A549 (cell line): ENCODE results near the gene ADCY7.

Source experiments
- BHLHE40 ChIP-seq: IDR thresholded peaks from 2 replicates; pipeline ENCODE4 v1.6.1; 2012; ENCODE audit warnings: low read depth, low read length, inconsistent platforms
- CTCF ChIP-seq: fragments of >200 bp; sonication (Bioruptor Twin); formaldehyde crosslinking; IDR thresholded peaks from 3 replicates; pipeline ENCODE4 v1.5.1; 2016
- ELK1 ChIP-seq: fragments of 150-350 bp; IDR thresholded peaks from 2 replicates; pipeline ENCODE4 v1.6.1; 2014; ENCODE audit warnings: low read depth, mild to moderate bottlenecking, low read length
- HOXA7 ChIP-seq: fragments of 250-450 bp; sonication (Bioruptor Pico); IDR thresholded peaks from 2 replicates; pipeline ENCODE4 v1.5.0; 2020; ENCODE audit warnings: mild to moderate bottlenecking, moderate library complexity
- HOXB5 ChIP-seq: fragments of 250-450 bp; sonication (Bioruptor Pico); IDR thresholded peaks from 2 replicates; pipeline ENCODE4 v1.5.0; 2020; ENCODE audit warnings: mild to moderate bottlenecking, moderate library complexity
- KDM1A ChIP-seq: fragments of 200-600 bp; sonication (generic); IDR thresholded peaks from 2 replicates; pipeline ENCODE4 v1.6.1; 2016; ENCODE audit warnings: low read depth, mild to moderate bottlenecking
- POLR2A ChIP-seq: IDR thresholded peaks from 2 replicates; pipeline ENCODE4 v1.6.1; 2012; ENCODE audit warnings: mild to moderate bottlenecking, low read length
- RAD21 ChIP-seq, 2 experiments: fragments of >200 bp in 1 of 2; sonication (Bioruptor Twin) in 1 of 2; formaldehyde crosslinking in 1 of 2; IDR thresholded peaks in 1 of 2; conservative IDR thresholded peaks in 1 of 2; 2 replicates in 1 of 2; 3 replicates in 1 of 2; pipeline ENCODE4 v1.6.1; 2012 to 2018; ENCODE audit warnings: inconsistent platforms in 1 of 2

- TF ChIP-seq CTCF (no peak), KDM1A (no peak), HOXB5 (no peak), BHLHE40 (no peak), POLR2A (no peak), RAD21 (conservative IDR thresholded peaks at IDR 0.05 in 1 of 2, IDR thresholded peaks at IDR 0.05 in 1 of 2) (no peak), ELK1 (no peak), HOXA7 (no peak)
These were observed 19.8 kb upstream of the ADCY7 start for GRCh38 chr16:50246299-50247122.
